ENCODE data around the gene AVPR2.

- TF ChIP-seq CTCF (IDR thresholded peaks at IDR 0.05; ENCODE audit: low read length) (no peak), EZH2phosphoT487 (IDR thresholded peaks at IDR 0.05; ENCODE audit: low read length) (no peak), EZH2 (optimal IDR thresholded peaks at IDR 0.05; ENCODE audit: low read depth, low read length) (no peak)
These were observed 5.5 kb downstream of the AVPR2 start for GRCh38 chrX:153909980-153910360.
